PC-9 (cell line): Measurements from ENCODE around the gene GLRA3. TPM values are rescaled to one million over a fixed set of nuclear protein-coding genes. Genes with fewer than 3 reads are reported as not detected.

Experiments used
- BruUV-seq: library from RNA; stranded (reverse); fragments of 400-500 nt; replicated peaks from 2 replicates; lab custom pipeline; 2021; lab: Mats Ljungman, UMichigan
- CTCF ChIA-PET: fragments of 300-600 bp; sonication (Branson Sonifier 250); formaldehyde crosslinking; loops from one replicate; lab custom pipeline; 2022; ENCODE audit warnings: antibody characterized with exemption; lab: Charles Lee
- POLR2A ChIA-PET: fragments of 300-600 bp; sonication (Branson Sonifier 250); formaldehyde crosslinking; loops from one replicate; lab custom pipeline; 2022; ENCODE audit warnings: antibody characterized with exemption; ENCODE audit not compliant: unreplicated experiment; lab: Charles Lee
- DNase-seq, 2 experiments: peaks; one replicate each; pipeline versions ENCODE4 v3.0.0 to v3.0.0-alpha.2; 2015 to 2022; ENCODE audit warnings: mixed read lengths in 1 of 2
- H2AFZ ChIP-seq: fragments of 200-600 bp; sonication (generic); 2 replicates; pipeline ENCODE4 v1.8.1; 2017; ENCODE audit warnings: antibody characterized with exemption
- H3F3A ChIP-seq: fragments of 200-600 bp; sonication (generic); 2 replicates; pipeline ENCODE4 v1.8.1; 2017; ENCODE audit warnings: antibody characterized with exemption, mild to moderate bottlenecking, low read depth; ENCODE audit not compliant: insufficient read depth
- H3K27ac ChIP-seq: fragments of 200-600 bp; sonication (generic); 2 replicates; pipeline ENCODE4 v1.6.1; 2016; ENCODE audit warnings: mixed run types
- H3K27me3 ChIP-seq: fragments of 200-600 bp; sonication (generic); 2 replicates; pipeline ENCODE4 v1.6.1; 2016; ENCODE audit warnings: low read depth, mixed run types; ENCODE audit not compliant: insufficient read depth
- H3K36me3 ChIP-seq: fragments of 200-600 bp; sonication (generic); 2 replicates; pipeline ENCODE4 v1.6.1; 2016; ENCODE audit warnings: low read depth, mixed run types
- H3K4me1 ChIP-seq: fragments of 200-600 bp; sonication (generic); replicated peaks from 2 replicates; pipeline ENCODE4 v1.6.1; 2016; ENCODE audit warnings: mixed run types; ENCODE audit not compliant: insufficient read depth
- H3K4me2 ChIP-seq: fragments of 200-600 bp; sonication (generic); 2 replicates; pipeline ENCODE4 v1.6.1; 2017; ENCODE audit warnings: mixed run types
- H3K4me3 ChIP-seq: fragments of 200-600 bp; sonication (generic); 2 replicates; pipeline ENCODE4 v1.6.1; 2016; ENCODE audit warnings: mixed run types
- H3K79me2 ChIP-seq: fragments of 200-600 bp; sonication (generic); 2 replicates; pipeline ENCODE4 v1.6.1; 2017; ENCODE audit warnings: low read depth, mixed run types
- H3K9me2 ChIP-seq: fragments of 200-600 bp; sonication (generic); 2 replicates; pipeline ENCODE4 v1.8.1; 2017; ENCODE audit warnings: mild to moderate bottlenecking; ENCODE audit not compliant: insufficient read depth
- H3K9me3 ChIP-seq: fragments of 200-600 bp; sonication (generic); 2 replicates; pipeline ENCODE4 v1.8.1; 2016; ENCODE audit warnings: low read depth; ENCODE audit not compliant: insufficient read depth
- H4K20me1 ChIP-seq: fragments of 200-600 bp; sonication (generic); 2 replicates; pipeline ENCODE4 v1.8.1; 2017; ENCODE audit not compliant: insufficient read depth
- CTCF ChIP-seq: fragments of 200-600 bp; sonication (generic); conservative IDR thresholded peaks from 2 replicates; pipeline ENCODE4 v1.6.1; 2017; ENCODE audit warnings: mixed run types, antibody characterized with exemption, mild to moderate bottlenecking, moderate library complexity
- EZH2 ChIP-seq: fragments of 200-600 bp; sonication (generic); IDR thresholded peaks from 2 replicates; pipeline ENCODE4 v1.8.0; 2017; ENCODE audit warnings: antibody characterized with exemption, low read depth
- intact Hi-C: fragments of 100-400 bp; cut with micrococcal nuclease; formaldehyde crosslinking; loops from one replicate; pipeline ENCODE4 v1.10.0; 2022; ENCODE audit not compliant: unreplicated experiment
- total RNA-seq: library from RNA; stranded (reverse); gene quantifications from 2 replicates; pipeline ENCODE4 v1.2.3, GENCODE V29; 2021

Gene GLRA3
- total RNA-seq, 1 experiment from 2014 or later: 0.39 TPM

GRCh38 chr4:174648812-174649211 is 180.2 kb downstream of the GLRA3 start:
- H3K4me3 ChIP-seq: no peak overlapping the region
- no peaks in the 10 kb centered on the region for H4K20me1 ChIP-seq
- no peaks in the 10 kb centered on the region for H3K79me2 ChIP-seq
- H3K27me3 ChIP-seq: no peaks in the 10 kb centered on the region
- no peak overlapping the region for H2AFZ ChIP-seq
- no peak overlapping the region for H3K4me2 ChIP-seq
- H3K36me3 ChIP-seq: no peaks in the 10 kb centered on the region
- POLR2A ChIA-PET: no interaction called here
- no peak for DNase-seq
- H3K27ac ChIP-seq: no peak overlapping the region
- CTCF ChIA-PET: no interaction called here
- intact Hi-C loops: loop anchor here (10.0 kb wide), 1 partner anchor 66 kb away; no protein-coding TSS in a partner anchor
- H3F3A ChIP-seq: no peaks in the 10 kb centered on the region
- no peaks in the 10 kb centered on the region for H3K9me2 ChIP-seq
- no peak for TF ChIP-seq EZH2
- TF ChIP-seq CTCF: no peak
- no peaks in the 10 kb centered on the region for H3K9me3 ChIP-seq
- H3K4me1 ChIP-seq: no peaks in the 10 kb centered on the region
- BruUV-seq: no TSS peak

- no peak for DNase-seq
- Histone ChIP-seq H3K9me3 (no peaks in the 10 kb centered on the region), H3K27ac (no peak overlapping the region), H3K79me2 (no peaks in the 10 kb centered on the region), H3F3A (no peaks in the 10 kb centered on the region), H3K36me3 (no peaks in the 10 kb centered on the region), H3K4me3 (no peak overlapping the region), H3K4me1 (no peaks in the 10 kb centered on the region), H4K20me1 (no peaks in the 10 kb centered on the region), H3K27me3 (no peaks in the 10 kb centered on the region), H3K9me2 (no peaks in the 10 kb centered on the region), H3K4me2 (no peak overlapping the region), H2AFZ (no peak overlapping the region)
- BruUV-seq: no TSS peak
- TF ChIP-seq CTCF (no peak), EZH2 (no peak)
- intact Hi-C loops: loop anchor here (10.0 kb wide), 1 partner anchor 68 kb away; no protein-coding TSS in a partner anchor
- CTCF ChIA-PET: no interaction called here
- POLR2A ChIA-PET: no interaction called here
These were observed 182.7 kb downstream of the GLRA3 start for GRCh38 chr4:174646326-174646725.

- no TSS peak for BruUV-seq
- TF ChIP-seq EZH2 (no peak), CTCF (no peak)
- Histone ChIP-seq H3K4me2 (no peak overlapping the region), H3K27me3 (no peaks in the 10 kb centered on the region), H3K4me1 (no peaks in the 10 kb centered on the region), H4K20me1 (no peaks in the 10 kb centered on the region), H3K27ac (no peak overlapping the region), H3K4me3 (no peak overlapping the region), H3K9me3 (no peaks in the 10 kb centered on the region), H3K9me2 (no peaks in the 10 kb centered on the region), H3F3A (no peaks in the 10 kb centered on the region), H3K79me2 (no peaks in the 10 kb centered on the region), H2AFZ (no peak overlapping the region), H3K36me3 (no peaks in the 10 kb centered on the region)
- intact Hi-C loops: loop anchor here (10.0 kb wide), 1 partner anchor 75 kb away; no protein-coding TSS in a partner anchor
- ChIA-PET CTCF (no interaction called here), POLR2A (no interaction called here)
- no peak for DNase-seq
These were observed 188.9 kb downstream of the GLRA3 start for GRCh38 chr4:174640146-174640545.
